ENCODE measurements around the gene ZNF334.

Gene ZNF334

GRCh38 chr20:46512943-46513844, at the start of gene ZNF334:
Gene ZNF334 (minus strand): TSS chr20:46513559. CDS start chr20:46512102, 1,457 bp downstream.
- Mint-ChIP-seq H3K27ac (peak within 1 kb of the TSS; percentile 71), H3K27me3 (peaks cover 59% of the 10 kb centered on the region), H3K4me1 (ENCODE audit: low read depth) (peaks cover 31% of the 10 kb centered on the region), H3K9me3 (peaks cover 2% of the 10 kb centered on the region), H3K36me3 (ENCODE audit: low read depth) (no peaks in the 10 kb centered on the region), H3K4me3 (peak within 1 kb of the TSS; percentile 78)
- DNase-seq = peak; percentile 64

GRCh38 chr20:46562373-46563169, 49.2 kb upstream of the ZNF334 start:
- Mint-ChIP-seq H3K27me3 (peaks cover 14% of the 10 kb centered on the region), H3K27ac (no peak overlapping the region), H3K36me3 (ENCODE audit: low read depth) (no peaks in the 10 kb centered on the region), H3K4me3 (no peak overlapping the region), H3K4me1 (ENCODE audit: low read depth) (peaks cover 22% of the 10 kb centered on the region), H3K9me3 (no peaks in the 10 kb centered on the region)
- peak; percentile 72 for DNase-seq

- H3K27ac Mint-ChIP-seq = no peak overlapping the region
- no peak for DNase-seq
- no peaks in the 10 kb centered on the region for H3K36me3 Mint-ChIP-seq (ENCODE audit: low read depth)
- H3K4me3 Mint-ChIP-seq = no peak overlapping the region
- peaks cover 28% of the 10 kb centered on the region for H3K4me1 Mint-ChIP-seq (ENCODE audit: low read depth)
- H3K27me3 Mint-ChIP-seq = peaks cover 11% of the 10 kb centered on the region
- no peaks in the 10 kb centered on the region for H3K9me3 Mint-ChIP-seq
Observed at GRCh38 chr20:46562009-46562372, 48.6 kb upstream of the ZNF334 start.

GRCh38 chr20:46559685-46560440, 46.5 kb upstream of the ZNF334 start:
- H3K27ac Mint-ChIP-seq = no peak overlapping the region
- H3K27me3 Mint-ChIP-seq = peaks cover 2% of the 10 kb centered on the region
- H3K36me3 Mint-ChIP-seq (ENCODE audit: low read depth) = no peaks in the 10 kb centered on the region
- no peak for DNase-seq
- H3K4me3 Mint-ChIP-seq = no peak overlapping the region
- H3K4me1 Mint-ChIP-seq (ENCODE audit: low read depth) = peaks cover 36% of the 10 kb centered on the region
- no peaks in the 10 kb centered on the region for H3K9me3 Mint-ChIP-seq

GRCh38 chr20:46559001-46559400, 45.6 kb upstream of the ZNF334 start:
- Mint-ChIP-seq H3K36me3 (ENCODE audit: low read depth) (no peaks in the 10 kb centered on the region), H3K4me3 (no peak overlapping the region), H3K4me1 (ENCODE audit: low read depth) (peaks cover 40% of the 10 kb centered on the region), H3K27me3 (peaks cover 2% of the 10 kb centered on the region), H3K9me3 (no peaks in the 10 kb centered on the region), H3K27ac (no peak overlapping the region)
- no peak for DNase-seq

GRCh38 chr20:46558511-46558959, 45.2 kb upstream of the ZNF334 start:
- no peaks in the 10 kb centered on the region for H3K36me3 Mint-ChIP-seq (ENCODE audit: low read depth)
- H3K4me1 Mint-ChIP-seq (ENCODE audit: low read depth) = peaks cover 42% of the 10 kb centered on the region

GRCh38 chr20:46557231-46557956, 44.0 kb upstream of the ZNF334 start:
- DNase-seq = no peak
- Mint-ChIP-seq H3K9me3 (no peaks in the 10 kb centered on the region), H3K4me1 (ENCODE audit: low read depth) (peaks cover 53% of the 10 kb centered on the region), H3K36me3 (ENCODE audit: low read depth) (no peaks in the 10 kb centered on the region), H3K4me3 (no peak overlapping the region), H3K27me3 (peaks cover 2% of the 10 kb centered on the region), H3K27ac (no peak overlapping the region)

More at GRCh38 chr20:46558511-46558959, 45.2 kb upstream of the ZNF334 start:
- H3K27me3 Mint-ChIP-seq = peaks cover 2% of the 10 kb centered on the region
- H3K27ac Mint-ChIP-seq = peak overlapping the region; percentile 64
- no peak overlapping the region for H3K4me3 Mint-ChIP-seq
- H3K9me3 Mint-ChIP-seq = no peaks in the 10 kb centered on the region
- peak; percentile 47 for DNase-seq

- Mint-ChIP-seq H3K9me3 (no peaks in the 10 kb centered on the region), H3K27me3 (peaks cover 2% of the 10 kb centered on the region), H3K4me3 (no peak overlapping the region), H3K36me3 (ENCODE audit: low read depth) (no peaks in the 10 kb centered on the region), H3K27ac (no peak overlapping the region), H3K4me1 (ENCODE audit: low read depth) (peaks cover 64% of the 10 kb centered on the region)
- no peak for DNase-seq
Observed at GRCh38 chr20:46555370-46555956, 42.1 kb upstream of the ZNF334 start.

- Mint-ChIP-seq H3K4me3 (no peak overlapping the region), H3K27me3 (peaks cover 2% of the 10 kb centered on the region), H3K27ac (no peak overlapping the region), H3K36me3 (ENCODE audit: low read depth) (no peaks in the 10 kb centered on the region), H3K4me1 (ENCODE audit: low read depth) (peaks cover 64% of the 10 kb centered on the region), H3K9me3 (no peaks in the 10 kb centered on the region)
- no peak for DNase-seq
Observed at GRCh38 chr20:46554828-46555227, 41.5 kb upstream of the ZNF334 start.

GRCh38 chr20:46553926-46554325, 40.6 kb upstream of the ZNF334 start:
- no peaks in the 10 kb centered on the region for H3K36me3 Mint-ChIP-seq (ENCODE audit: low read depth)
- H3K4me1 Mint-ChIP-seq (ENCODE audit: low read depth) = peaks cover 59% of the 10 kb centered on the region

GRCh38 chr20:46552460-46553420, 39.4 kb upstream of the ZNF334 start:
- H3K4me3 Mint-ChIP-seq = peak overlapping the region; percentile 41
- peaks cover 47% of the 10 kb centered on the region for H3K4me1 Mint-ChIP-seq (ENCODE audit: low read depth)
- peak; percentile 49 for DNase-seq
- peaks cover 2% of the 10 kb centered on the region for H3K27me3 Mint-ChIP-seq
- H3K36me3 Mint-ChIP-seq (ENCODE audit: low read depth) = no peaks in the 10 kb centered on the region
- H3K27ac Mint-ChIP-seq = peak overlapping the region; percentile 87
- H3K9me3 Mint-ChIP-seq = no peaks in the 10 kb centered on the region

More at GRCh38 chr20:46553926-46554325, 40.6 kb upstream of the ZNF334 start:
- H3K9me3 Mint-ChIP-seq = no peaks in the 10 kb centered on the region
- no peak overlapping the region for H3K27ac Mint-ChIP-seq
- H3K27me3 Mint-ChIP-seq = peaks cover 2% of the 10 kb centered on the region
- DNase-seq = no peak
- H3K4me3 Mint-ChIP-seq = no peak overlapping the region

GRCh38 chr20:46551522-46552381, 38.4 kb upstream of the ZNF334 start:
- H3K36me3 Mint-ChIP-seq (ENCODE audit: low read depth) = no peaks in the 10 kb centered on the region
- no peak overlapping the region for H3K4me3 Mint-ChIP-seq
- peaks cover 40% of the 10 kb centered on the region for H3K4me1 Mint-ChIP-seq (ENCODE audit: low read depth)

More at GRCh38 chr20:46551522-46552381, 38.4 kb upstream of the ZNF334 start:
- no peak for DNase-seq
- Mint-ChIP-seq H3K27me3 (peaks cover 2% of the 10 kb centered on the region), H3K9me3 (no peaks in the 10 kb centered on the region), H3K27ac (no peak overlapping the region)

Measured in activated T-cell treated with anti-CD3 and anti-CD28 coated beads, Interleukin-2, amount 50 U/mL, for 24 hours (primary cell).